ENCODE measurements around the gene GRK6. TPM values are rescaled to one million over a fixed set of nuclear protein-coding genes. Genes with fewer than 3 reads are reported as not detected.

Gene GRK6
- polyA plus RNA-seq, 1 donor from 2014 or later = 22.6 TPM

DNA sequence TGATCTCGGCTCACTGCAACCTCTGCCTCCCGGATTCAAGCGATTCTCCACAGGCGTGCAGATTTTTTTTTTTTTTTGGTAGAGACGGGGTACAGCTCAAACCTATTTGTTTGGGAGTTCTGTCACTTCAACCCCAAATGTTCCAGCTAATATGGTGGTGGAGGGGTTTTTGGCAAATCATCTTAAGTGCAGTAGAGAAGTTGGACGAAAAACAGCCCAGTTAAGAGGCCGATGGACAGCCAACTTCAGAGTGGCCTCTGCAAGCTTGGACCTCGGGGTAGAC is 19.4 kb downstream of the GRK6 start:
- Histone ChIP-seq H3K9me3 (ENCODE audit: low read length) (no peaks in the 10 kb centered on the region), H3F3A (ENCODE audit: insufficient read depth, low read length, poor library complexity, severe bottlenecking) (no peaks in the 10 kb centered on the region), H3K4me3 (ENCODE audit: low read length) (peak overlapping the region; percentile 97), H3K36me3 (ENCODE audit: insufficient read depth, low read length) (no peaks in the 10 kb centered on the region), H2AFZ (ENCODE audit: low read depth, low read length) (no peak overlapping the region), H3K27me3 (ENCODE audit: insufficient read depth, low read depth, low read length) (no peaks in the 10 kb centered on the region), H3K27ac (ENCODE audit: low read length) (peak overlapping the region; percentile 88), H3K9ac (ENCODE audit: low read length) (peak overlapping the region; percentile 91), H3K9me2 (ENCODE audit: insufficient read depth, low read length) (no peaks in the 10 kb centered on the region), H3K4me2 (ENCODE audit: low read length) (peak overlapping the region; percentile 92), H3K79me2 (replicated peaks; ENCODE audit: insufficient read depth, low read length) (peaks cover 36% of the 10 kb centered on the region), H4K20me1 (ENCODE audit: insufficient read depth) (no peaks in the 10 kb centered on the region)
- TF ChIP-seq, protein P1, sequence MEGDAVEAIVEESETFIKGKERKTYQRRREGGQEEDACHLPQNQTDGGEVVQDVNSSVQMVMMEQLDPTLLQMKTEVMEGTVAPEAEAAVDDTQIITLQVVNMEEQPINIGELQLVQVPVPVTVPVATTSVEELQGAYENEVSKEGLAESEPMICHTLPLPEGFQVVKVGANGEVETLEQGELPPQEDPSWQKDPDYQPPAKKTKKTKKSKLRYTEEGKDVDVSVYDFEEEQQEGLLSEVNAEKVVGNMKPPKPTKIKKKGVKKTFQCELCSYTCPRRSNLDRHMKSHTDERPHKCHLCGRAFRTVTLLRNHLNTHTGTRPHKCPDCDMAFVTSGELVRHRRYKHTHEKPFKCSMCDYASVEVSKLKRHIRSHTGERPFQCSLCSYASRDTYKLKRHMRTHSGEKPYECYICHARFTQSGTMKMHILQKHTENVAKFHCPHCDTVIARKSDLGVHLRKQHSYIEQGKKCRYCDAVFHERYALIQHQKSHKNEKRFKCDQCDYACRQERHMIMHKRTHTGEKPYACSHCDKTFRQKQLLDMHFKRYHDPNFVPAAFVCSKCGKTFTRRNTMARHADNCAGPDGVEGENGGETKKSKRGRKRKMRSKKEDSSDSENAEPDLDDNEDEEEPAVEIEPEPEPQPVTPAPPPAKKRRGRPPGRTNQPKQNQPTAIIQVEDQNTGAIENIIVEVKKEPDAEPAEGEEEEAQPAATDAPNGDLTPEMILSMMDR (IDR thresholded peaks at IDR 0.05; ENCODE audit: poor library complexity, severe bottlenecking) = no peak
- no peak for TF ChIP-seq RAD21 (conservative IDR thresholded peaks at IDR 0.05)
- no peak for TF ChIP-seq SMC3 (conservative IDR thresholded peaks at IDR 0.05; ENCODE audit: poor library complexity)
- TF ChIP-seq TAF1 (IDR thresholded peaks at IDR 0.05; ENCODE audit: low read depth) = no peak
- TF ChIP-seq EZH2 (IDR thresholded peaks at IDR 0.05; ENCODE audit: borderline replicate concordance, insufficient read depth, low read length, poor library complexity, severe bottlenecking) = no peak
- no peak for TF ChIP-seq POLR2AphosphoS5 (IDR thresholded peaks at IDR 0.05)
- TF ChIP-seq EP300 (conservative IDR thresholded peaks at IDR 0.05; ENCODE audit: poor library complexity, severe bottlenecking) = no peak
- TF ChIP-seq, protein P2, sequence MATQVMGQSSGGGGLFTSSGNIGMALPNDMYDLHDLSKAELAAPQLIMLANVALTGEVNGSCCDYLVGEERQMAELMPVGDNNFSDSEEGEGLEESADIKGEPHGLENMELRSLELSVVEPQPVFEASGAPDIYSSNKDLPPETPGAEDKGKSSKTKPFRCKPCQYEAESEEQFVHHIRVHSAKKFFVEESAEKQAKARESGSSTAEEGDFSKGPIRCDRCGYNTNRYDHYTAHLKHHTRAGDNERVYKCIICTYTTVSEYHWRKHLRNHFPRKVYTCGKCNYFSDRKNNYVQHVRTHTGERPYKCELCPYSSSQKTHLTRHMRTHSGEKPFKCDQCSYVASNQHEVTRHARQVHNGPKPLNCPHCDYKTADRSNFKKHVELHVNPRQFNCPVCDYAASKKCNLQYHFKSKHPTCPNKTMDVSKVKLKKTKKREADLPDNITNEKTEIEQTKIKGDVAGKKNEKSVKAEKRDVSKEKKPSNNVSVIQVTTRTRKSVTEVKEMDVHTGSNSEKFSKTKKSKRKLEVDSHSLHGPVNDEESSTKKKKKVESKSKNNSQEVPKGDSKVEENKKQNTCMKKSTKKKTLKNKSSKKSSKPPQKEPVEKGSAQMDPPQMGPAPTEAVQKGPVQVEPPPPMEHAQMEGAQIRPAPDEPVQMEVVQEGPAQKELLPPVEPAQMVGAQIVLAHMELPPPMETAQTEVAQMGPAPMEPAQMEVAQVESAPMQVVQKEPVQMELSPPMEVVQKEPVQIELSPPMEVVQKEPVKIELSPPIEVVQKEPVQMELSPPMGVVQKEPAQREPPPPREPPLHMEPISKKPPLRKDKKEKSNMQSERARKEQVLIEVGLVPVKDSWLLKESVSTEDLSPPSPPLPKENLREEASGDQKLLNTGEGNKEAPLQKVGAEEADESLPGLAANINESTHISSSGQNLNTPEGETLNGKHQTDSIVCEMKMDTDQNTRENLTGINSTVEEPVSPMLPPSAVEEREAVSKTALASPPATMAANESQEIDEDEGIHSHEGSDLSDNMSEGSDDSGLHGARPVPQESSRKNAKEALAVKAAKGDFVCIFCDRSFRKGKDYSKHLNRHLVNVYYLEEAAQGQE (IDR thresholded peaks at IDR 0.05; ENCODE audit: borderline replicate concordance) = no peak
- no peak for TF ChIP-seq MXI1 (conservative IDR thresholded peaks at IDR 0.05; ENCODE audit: poor library complexity, severe bottlenecking)

DNA sequence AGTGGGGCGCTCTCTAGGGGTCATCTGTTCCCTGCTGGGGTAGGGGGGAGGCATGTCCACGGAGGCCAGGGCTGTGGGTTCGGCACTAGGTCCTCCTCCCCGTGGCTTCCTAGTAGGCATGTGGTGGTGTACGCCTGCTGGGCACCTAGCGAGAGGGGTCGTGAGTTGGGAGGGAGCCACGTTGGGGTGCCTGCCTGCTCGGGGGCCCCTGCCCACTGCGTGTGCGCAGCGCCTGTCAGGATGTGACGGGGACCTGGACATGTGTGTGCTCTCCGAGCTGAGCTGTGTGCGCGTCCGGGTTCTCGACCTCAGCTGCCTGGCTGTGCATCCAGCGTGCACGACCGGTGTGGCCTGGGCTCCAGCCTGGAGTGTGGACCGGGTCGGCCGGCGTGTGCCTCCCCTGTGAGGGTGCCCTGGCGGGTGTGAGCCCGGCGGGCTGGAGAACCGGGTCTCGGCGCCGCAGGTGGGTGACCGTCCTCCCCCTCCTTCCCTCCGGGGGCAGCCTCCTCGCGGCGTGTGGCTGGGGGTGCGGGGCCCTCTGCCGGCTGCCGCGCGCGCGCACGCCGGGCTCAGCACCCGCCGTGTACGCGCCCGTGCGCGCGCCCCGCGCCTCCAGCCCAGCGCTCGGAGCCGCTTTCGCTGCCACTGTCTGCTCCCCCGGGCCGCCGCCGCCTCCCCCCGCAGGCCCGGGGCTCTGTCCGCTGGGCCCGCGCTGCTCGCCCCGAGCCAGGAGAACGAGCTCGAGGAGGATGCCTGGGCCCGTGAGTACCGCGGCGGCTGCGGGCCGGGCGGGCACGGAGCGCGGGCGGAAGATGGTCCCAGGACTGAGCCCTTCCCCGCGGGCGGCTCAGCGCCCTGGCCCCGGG is 20.0 kb downstream of the GRK6 start, which contains the start of gene PRR7:
PRR7 (plus strand) TSS at position 615 of the 866 bp plus-strand sequence. CDS start 8,254 bp downstream, outside the sequence.
- Histone ChIP-seq H3K9ac (ENCODE audit: low read length) (peak within 1 kb of the TSS; percentile 91), H3K27me3 (ENCODE audit: insufficient read depth, low read depth, low read length) (no peaks in the 10 kb centered on the region), H4K20me1 (ENCODE audit: insufficient read depth) (no peaks in the 10 kb centered on the region), H3K36me3 (ENCODE audit: insufficient read depth, low read length) (no peaks in the 10 kb centered on the region), H2AFZ (ENCODE audit: low read depth, low read length) (peak within 1 kb of the TSS; percentile 85), H3K4me3 (ENCODE audit: low read length) (peak within 1 kb of the TSS; percentile 97), H3K9me2 (ENCODE audit: insufficient read depth, low read length) (no peaks in the 10 kb centered on the region), H3K27ac (ENCODE audit: low read length) (peak within 1 kb of the TSS; percentile 88), H3K9me3 (ENCODE audit: low read length) (no peaks in the 10 kb centered on the region), H3K79me2 (replicated peaks; ENCODE audit: insufficient read depth, low read length) (peaks cover 36% of the 10 kb centered on the region), H3K4me2 (ENCODE audit: low read length) (peak within 1 kb of the TSS; percentile 92), H3F3A (ENCODE audit: insufficient read depth, low read length, poor library complexity, severe bottlenecking) (no peaks in the 10 kb centered on the region)
- TF ChIP-seq, protein P2 (IDR thresholded peaks at IDR 0.05; ENCODE audit: borderline replicate concordance) = no peak
- TF ChIP-seq EP300 (conservative IDR thresholded peaks at IDR 0.05; ENCODE audit: poor library complexity, severe bottlenecking) (peak; percentile 64), POLR2AphosphoS5 (IDR thresholded peaks at IDR 0.05) (peak; percentile 61), EZH2 (IDR thresholded peaks at IDR 0.05; ENCODE audit: borderline replicate concordance, insufficient read depth, low read length, poor library complexity, severe bottlenecking) (no peak), RAD21 (conservative IDR thresholded peaks at IDR 0.05) (peak; percentile 60), MXI1 (conservative IDR thresholded peaks at IDR 0.05; ENCODE audit: poor library complexity, severe bottlenecking) (peak; percentile 85), TAF1 (IDR thresholded peaks at IDR 0.05; ENCODE audit: low read depth) (no peak), SMC3 (conservative IDR thresholded peaks at IDR 0.05; ENCODE audit: poor library complexity) (peak; percentile 72)
- TF ChIP-seq, protein P1 (IDR thresholded peaks at IDR 0.05; ENCODE audit: poor library complexity, severe bottlenecking) = peak; percentile 58

All from neural cell (in vitro differentiated cells).